ENCODE data around the gene UCKL1. TPM values are rescaled to one million over a fixed set of nuclear protein-coding genes. Genes with fewer than 3 reads are reported as not detected.
"Not testable (repeated sequence)": the region's sequence is repeated elsewhere in the genome, so short reads cannot be mapped to it uniquely, and the experiment has no call there.

UCKL1 gene
- total and polyA plus RNA-seq, 2 donors, result 21.2 to 51.8 TPM

DNA sequence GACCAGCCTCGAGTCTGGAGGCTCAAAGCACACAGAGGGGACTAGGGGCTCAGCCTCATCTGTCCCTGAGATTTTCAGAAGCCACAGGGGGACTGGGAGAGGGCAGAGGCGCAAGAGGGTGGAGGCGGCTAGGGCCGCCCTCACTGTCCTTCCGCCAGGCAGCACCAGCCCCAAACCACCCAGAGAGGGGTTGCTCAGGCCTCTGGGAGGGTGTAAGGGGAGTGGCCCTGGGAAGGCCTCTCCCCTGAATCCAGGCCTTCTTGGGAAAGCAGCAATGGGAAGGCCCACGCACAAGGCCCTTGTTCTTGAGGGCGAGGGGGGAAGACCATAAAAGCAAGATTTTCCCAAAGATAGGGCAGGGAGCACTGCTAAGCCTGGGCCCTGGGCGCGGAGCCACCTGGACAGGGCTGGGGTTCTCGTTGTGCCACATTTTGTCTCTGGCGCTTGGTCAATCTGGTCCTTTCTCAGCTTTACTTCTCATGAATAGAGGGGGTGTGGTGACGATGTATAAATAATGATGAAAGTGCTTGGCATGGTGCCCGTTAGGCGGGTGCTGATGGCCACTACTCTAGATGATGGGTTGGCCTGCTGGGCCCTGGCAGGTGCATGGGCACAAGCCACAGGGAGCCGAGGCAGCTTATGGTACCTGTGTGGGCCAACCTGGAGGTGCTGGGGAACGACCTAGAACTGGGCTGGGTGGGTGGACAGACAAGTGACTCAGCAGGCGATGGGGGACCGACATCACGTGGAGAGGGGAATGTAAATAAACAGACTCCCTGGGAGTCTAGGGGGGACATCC is 18.4 kb upstream of the UCKL1 start:
- 93% methylated on average over 19 of the region's 19 CpGs for WGBS
- DNase-seq (ENCODE audit: low read depth in 6 of 9, low spot score in 9 of 9), result no peak
- Histone ChIP-seq H3K4me3 (ENCODE audit: low read length in 2 of 2) (no peak overlapping the region), H3K9me3 (ENCODE audit: control insufficient read depth in 2 of 2, insufficient read depth in 1 of 2, low read length in 1 of 2) (peaks cover 0 to 2% of the 10 kb centered on the region in 2 donors), H3K4me1 (ENCODE audit: control insufficient read depth in 2 of 2, insufficient read depth in 2 of 2, low read length in 2 of 2) (peaks cover 9 to 44% of the 10 kb centered on the region in 2 donors), H3K36me3 (ENCODE audit: control insufficient read depth in 2 of 2, insufficient read depth in 2 of 2, low read length in 1 of 2) (peaks cover 9% of the 10 kb centered on the region in 2 donors), H3K27ac (ENCODE audit: low read depth in 1 of 2, low read length in 1 of 2) (peak overlapping the region in 1 of 2 donors; percentile 26), H3K27me3 (ENCODE audit: control insufficient read depth in 2 of 2, insufficient read depth in 1 of 2, low read length in 1 of 2) (peaks cover 2 to 17% of the 10 kb centered on the region in 2 donors)

DNA sequence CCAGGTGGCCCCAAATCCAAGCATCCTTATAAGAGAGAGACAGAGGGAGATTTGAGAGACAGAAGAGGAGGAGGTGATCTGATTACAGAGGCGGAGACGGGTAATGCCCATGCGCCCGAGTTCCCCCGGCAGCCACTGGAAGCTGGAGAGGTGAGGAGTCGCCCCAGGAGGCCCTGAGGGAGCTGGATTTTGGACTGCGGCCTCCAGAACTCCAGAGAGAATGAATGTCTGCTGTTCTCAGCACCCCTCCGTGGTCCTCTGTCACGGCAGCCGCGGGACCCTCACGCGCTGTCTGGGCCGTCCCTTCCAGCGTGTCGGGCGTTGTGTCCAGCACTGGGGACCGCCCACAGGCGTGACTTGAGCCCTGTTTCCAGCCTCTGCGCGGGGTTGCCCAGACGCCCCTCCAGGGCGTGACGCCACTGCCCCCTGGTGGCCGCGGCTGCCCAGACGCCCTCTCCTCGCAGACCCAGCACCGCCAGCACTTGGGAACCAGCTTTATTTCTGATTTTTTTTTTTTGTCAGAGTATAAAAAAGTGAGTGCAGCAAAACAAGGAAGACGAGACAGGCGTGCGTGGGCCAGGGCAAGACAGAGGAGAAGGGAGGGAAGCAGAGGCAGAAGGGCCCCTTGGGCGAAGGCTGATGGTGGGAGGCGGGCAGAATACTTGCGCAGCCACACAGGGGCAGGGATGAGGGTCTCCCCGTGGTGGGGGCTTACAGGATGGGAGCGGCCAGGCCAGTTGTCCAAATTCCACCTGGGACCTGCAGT is 17.6 kb upstream of the UCKL1 start:
- Histone ChIP-seq H3K27me3 (ENCODE audit: control insufficient read depth in 2 of 2, insufficient read depth in 1 of 2, low read length in 1 of 2) (peaks cover 2 to 13% of the 10 kb centered on the region in 2 donors), H3K9me3 (ENCODE audit: control insufficient read depth in 2 of 2, insufficient read depth in 1 of 2, low read length in 1 of 2) (peaks cover 0 to 2% of the 10 kb centered on the region in 2 donors), H3K27ac (ENCODE audit: low read depth in 1 of 2, low read length in 1 of 2) (peak overlapping the region in 1 of 2 donors; percentile 3), H3K36me3 (ENCODE audit: control insufficient read depth in 2 of 2, insufficient read depth in 2 of 2, low read length in 1 of 2) (peaks cover 9% of the 10 kb centered on the region in 2 donors), H3K4me3 (ENCODE audit: low read length in 2 of 2) (no peak overlapping the region), H3K4me1 (ENCODE audit: control insufficient read depth in 2 of 2, insufficient read depth in 2 of 2, low read length in 2 of 2) (peaks cover 13 to 44% of the 10 kb centered on the region in 2 donors)
- DNase-seq (ENCODE audit: low read depth in 6 of 9, low spot score in 9 of 9), result peak in 3 of 9 donors; percentile 65 to 83 (median 75)
- 29% methylated on average over 37 of the region's 37 CpGs for WGBS

DNA sequence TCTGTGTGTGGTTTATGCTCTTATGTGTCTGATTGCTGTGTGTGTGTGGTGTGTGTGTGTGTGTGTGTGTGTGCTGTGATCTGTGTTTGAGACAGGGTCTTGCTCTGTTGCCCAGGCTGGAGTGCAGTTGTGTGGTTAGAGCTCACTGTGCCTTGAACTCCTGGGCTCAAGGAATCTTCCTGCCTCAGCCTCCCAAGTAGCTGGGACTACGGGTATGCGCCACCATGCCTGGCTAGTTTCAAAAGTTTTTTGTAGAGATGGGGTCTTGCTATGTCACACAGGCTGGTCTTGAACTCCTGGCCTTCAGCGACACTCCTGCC is 16.9 kb upstream of the UCKL1 start:
- Histone ChIP-seq H3K9me3 (ENCODE audit: control insufficient read depth in 2 of 2, insufficient read depth in 1 of 2, low read length in 1 of 2) (peaks cover 0 to 2% of the 10 kb centered on the region in 2 donors), H3K4me1 (ENCODE audit: control insufficient read depth in 2 of 2, insufficient read depth in 2 of 2, low read length in 2 of 2) (peaks cover 14 to 44% of the 10 kb centered on the region in 2 donors), H3K27ac (ENCODE audit: low read depth in 1 of 2, low read length in 1 of 2) (no peak overlapping the region), H3K27me3 (ENCODE audit: control insufficient read depth in 2 of 2, insufficient read depth in 1 of 2, low read length in 1 of 2) (peaks cover 2 to 6% of the 10 kb centered on the region in 2 donors), H3K4me3 (ENCODE audit: low read length in 2 of 2) (no peak overlapping the region), H3K36me3 (ENCODE audit: control insufficient read depth in 2 of 2, insufficient read depth in 2 of 2, low read length in 1 of 2) (peaks cover 9% of the 10 kb centered on the region in 2 donors)
- DNase-seq (ENCODE audit: low read depth in 6 of 9, low spot score in 9 of 9), result no peak
- WGBS, result 98% methylated on average over 3 of the region's 3 CpGs

DNA sequence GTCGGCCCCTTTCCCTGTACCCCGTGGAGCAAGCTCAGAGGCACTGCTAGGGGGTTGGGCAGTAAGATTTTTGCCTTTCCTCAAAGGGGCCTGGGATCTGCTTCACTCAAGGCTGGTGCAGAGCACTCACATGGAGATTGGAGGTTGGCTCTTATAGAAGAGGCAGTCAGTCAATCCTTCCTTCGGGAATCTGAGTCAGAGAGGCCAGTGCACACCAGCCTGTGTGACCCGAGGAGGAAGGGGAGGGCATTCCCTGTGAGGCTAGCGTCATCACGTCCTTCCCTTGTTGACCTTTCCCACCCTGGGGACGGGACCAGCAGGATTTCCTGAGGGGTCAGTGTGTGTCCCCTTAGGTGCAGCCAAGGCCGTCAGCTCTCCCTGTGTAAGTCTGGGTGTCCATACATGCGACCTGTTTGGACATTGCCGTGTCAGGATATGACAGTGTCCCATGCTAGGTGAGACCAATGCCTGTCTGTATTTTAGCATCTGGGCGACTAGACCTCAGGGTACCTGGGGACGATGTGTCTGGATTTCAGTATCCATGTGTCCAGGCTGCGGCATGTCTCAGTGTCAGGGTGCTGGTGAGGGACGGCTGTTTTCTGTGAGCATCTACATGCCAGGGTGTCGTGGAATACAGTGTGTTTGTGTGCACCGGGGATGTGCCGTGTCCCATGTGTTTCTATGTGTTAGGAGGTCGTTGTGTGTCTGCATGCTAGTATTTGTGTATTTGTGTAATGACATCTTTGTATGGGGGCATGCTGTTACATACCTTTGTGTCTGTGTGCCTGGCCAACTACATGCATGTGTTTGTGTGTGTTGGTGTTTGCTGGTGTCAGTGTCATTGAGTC is 16.3 kb upstream of the UCKL1 start:
- Histone ChIP-seq H3K4me3 (ENCODE audit: low read length in 2 of 2) (no peak overlapping the region), H3K4me1 (ENCODE audit: control insufficient read depth in 2 of 2, insufficient read depth in 2 of 2, low read length in 2 of 2) (peaks cover 14 to 39% of the 10 kb centered on the region in 2 donors), H3K27me3 (ENCODE audit: control insufficient read depth in 2 of 2, insufficient read depth in 1 of 2, low read length in 1 of 2) (peaks cover 2 to 5% of the 10 kb centered on the region in 2 donors), H3K36me3 (ENCODE audit: control insufficient read depth in 2 of 2, insufficient read depth in 2 of 2, low read length in 1 of 2) (peaks cover 9 to 15% of the 10 kb centered on the region in 2 donors), H3K9me3 (ENCODE audit: control insufficient read depth in 2 of 2, insufficient read depth in 1 of 2, low read length in 1 of 2) (peaks cover 0 to 2% of the 10 kb centered on the region in 2 donors), H3K27ac (ENCODE audit: low read depth in 1 of 2, low read length in 1 of 2) (no peak overlapping the region)
- DNase-seq (ENCODE audit: low read depth in 6 of 9, low spot score in 9 of 9), result no peak
- WGBS, result 77% methylated on average over 18 of the region's 18 CpGs

DNA sequence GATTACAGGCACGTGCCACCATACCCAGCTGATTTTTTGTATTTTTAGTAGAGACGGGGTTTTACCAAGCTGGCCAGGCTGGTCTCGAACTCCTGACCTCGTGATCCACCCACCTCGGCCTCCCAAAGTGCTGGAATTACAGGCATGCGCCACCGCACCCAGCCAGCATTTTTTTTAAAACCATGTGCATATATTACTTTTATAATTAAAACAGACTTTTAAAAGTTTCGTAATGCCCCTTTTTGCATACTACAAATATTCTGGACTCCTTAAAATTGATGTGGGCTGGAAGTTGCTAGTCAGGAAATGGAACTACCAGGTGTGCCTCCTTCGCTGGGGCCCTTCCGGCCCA is 15.7 kb upstream of the UCKL1 start:
- Histone ChIP-seq H3K4me1 (ENCODE audit: control insufficient read depth in 2 of 2, insufficient read depth in 2 of 2, low read length in 2 of 2) (peaks cover 14 to 36% of the 10 kb centered on the region in 2 donors), H3K36me3 (ENCODE audit: control insufficient read depth in 2 of 2, insufficient read depth in 2 of 2, low read length in 1 of 2) (peaks cover 10 to 19% of the 10 kb centered on the region in 2 donors)
- not testable (repeated sequence) for H3K4me3 ChIP-seq (ENCODE audit: low read length in 2 of 2); DNase-seq (ENCODE audit: low read depth in 6 of 9, low spot score in 9 of 9); H3K27ac ChIP-seq (ENCODE audit: low read depth in 1 of 2, low read length in 1 of 2); H3K9me3 ChIP-seq (ENCODE audit: control insufficient read depth in 2 of 2, insufficient read depth in 1 of 2, low read length in 1 of 2); H3K27me3 ChIP-seq (ENCODE audit: control insufficient read depth in 2 of 2, insufficient read depth in 1 of 2, low read length in 1 of 2)
- WGBS, result 78% methylated on average over 10 of the region's 10 CpGs

DNA sequence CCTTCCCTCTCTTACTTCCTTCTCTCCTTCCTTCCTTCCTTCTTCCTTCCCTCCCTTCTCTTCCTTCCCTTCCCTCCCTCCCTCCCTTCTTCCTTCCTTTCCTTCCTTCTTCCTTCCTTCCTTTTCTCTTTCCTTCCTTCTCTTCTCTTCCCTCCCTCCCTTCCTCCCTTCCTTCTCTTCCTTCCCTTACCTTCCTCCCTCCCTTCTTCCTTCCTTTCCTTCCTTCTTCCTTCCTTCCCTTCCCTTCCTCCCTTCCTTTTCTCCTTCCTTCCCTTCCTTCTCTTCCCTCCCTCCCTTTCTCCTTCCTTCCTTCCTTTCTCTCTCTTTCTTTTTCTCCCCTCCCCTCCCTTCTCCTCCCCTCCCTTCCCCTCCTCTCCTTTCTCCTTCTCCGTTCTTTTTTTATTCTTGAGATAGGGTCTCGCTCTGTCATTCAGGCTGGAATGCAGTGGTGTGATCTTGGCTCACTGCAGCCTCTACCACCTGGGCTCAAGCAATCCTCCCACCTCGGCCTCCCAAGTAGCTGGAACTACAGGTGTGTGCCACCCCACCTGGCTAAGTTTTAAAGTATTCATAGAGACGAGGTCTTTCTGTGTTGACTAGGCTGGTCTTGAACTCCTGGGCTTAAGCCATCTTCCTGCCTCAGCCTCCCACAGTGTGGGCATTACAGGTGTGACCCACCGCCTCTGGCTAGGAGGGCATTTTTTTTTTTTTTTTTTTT is 14.7 kb upstream of the UCKL1 start:
- no peak overlapping the region for H3K27ac ChIP-seq (ENCODE audit: low read depth in 1 of 2, low read length in 1 of 2)
- 95% methylated on average over 5 of the region's 5 CpGs for WGBS
- no peak overlapping the region for H3K4me3 ChIP-seq (ENCODE audit: low read length in 2 of 2)
- DNase-seq (ENCODE audit: low read depth in 6 of 9, low spot score in 9 of 9), result no peak
- H3K36me3 ChIP-seq (ENCODE audit: control insufficient read depth in 2 of 2, insufficient read depth in 2 of 2, low read length in 1 of 2), result peaks cover 20 to 28% of the 10 kb centered on the region in 2 donors
- H3K4me1 ChIP-seq (ENCODE audit: control insufficient read depth in 2 of 2, insufficient read depth in 2 of 2, low read length in 2 of 2), result peaks cover 14 to 32% of the 10 kb centered on the region in 2 donors
- H3K27me3 ChIP-seq (ENCODE audit: control insufficient read depth in 2 of 2, insufficient read depth in 1 of 2, low read length in 1 of 2), result peaks cover 2 to 5% of the 10 kb centered on the region in 2 donors
- H3K9me3 ChIP-seq (ENCODE audit: control insufficient read depth in 2 of 2, insufficient read depth in 1 of 2, low read length in 1 of 2), result peaks cover 0 to 4% of the 10 kb centered on the region in 2 donors

DNA sequence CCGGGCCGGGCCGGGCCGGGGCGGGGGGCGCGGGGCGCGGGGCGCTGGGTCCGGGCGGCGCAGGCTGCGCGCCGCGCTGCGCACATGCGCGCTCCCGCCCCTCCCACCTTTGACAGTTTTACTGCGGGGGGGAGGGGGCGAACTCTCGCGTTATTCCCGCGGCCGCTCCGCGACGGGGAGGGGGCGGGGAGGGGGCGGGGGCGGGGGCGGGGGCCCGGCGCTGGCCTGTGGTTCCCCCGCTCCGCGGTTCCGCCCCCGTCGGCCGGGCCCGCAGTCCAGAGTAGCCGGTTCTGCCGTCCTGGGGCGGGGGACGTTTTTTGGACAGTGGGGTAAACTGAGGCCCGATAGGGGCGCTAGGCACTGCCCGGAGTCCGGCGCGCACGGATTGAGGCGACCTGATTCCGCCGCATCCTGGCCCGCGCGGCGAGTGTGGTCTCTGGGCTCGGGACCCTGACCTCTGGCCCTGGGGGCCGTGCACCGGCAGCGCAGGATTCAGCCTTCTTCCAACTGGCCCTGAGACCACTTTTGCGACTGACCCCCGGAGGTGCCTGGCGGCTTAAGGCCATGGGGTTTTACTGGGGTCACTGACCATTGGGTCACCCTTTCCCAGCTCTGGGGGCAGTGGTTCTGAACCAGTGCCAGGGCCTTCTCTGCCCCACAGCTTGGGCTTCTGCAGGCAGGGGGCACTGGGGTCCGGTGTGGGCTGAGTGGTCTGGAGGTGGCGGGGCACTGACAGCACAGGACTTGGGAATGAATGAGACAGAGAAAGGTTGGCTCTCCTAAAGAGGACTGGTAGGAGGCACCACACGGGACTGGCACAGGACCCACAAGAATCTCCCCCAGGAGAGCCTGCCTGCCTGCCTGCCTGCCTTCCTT is 13.9 kb upstream of the UCKL1 start, which contains the start of gene ZNF512B:
TSS of gene ZNF512B (minus strand) at position 93 of the 876 bp plus-strand sequence. CDS start 1,980 bp downstream, outside the sequence.
- H3K36me3 ChIP-seq (ENCODE audit: control insufficient read depth in 2 of 2, insufficient read depth in 2 of 2, low read length in 1 of 2), result peaks cover 17 to 22% of the 10 kb centered on the region in 2 donors
- 6% methylated on average over 70 of the region's 73 CpGs for WGBS
- H3K9me3 ChIP-seq (ENCODE audit: control insufficient read depth in 2 of 2, insufficient read depth in 1 of 2, low read length in 1 of 2), result peaks cover 0 to 4% of the 10 kb centered on the region in 2 donors
- H3K4me1 ChIP-seq (ENCODE audit: control insufficient read depth in 2 of 2, insufficient read depth in 2 of 2, low read length in 2 of 2), result peaks cover 14 to 32% of the 10 kb centered on the region in 2 donors
- DNase-seq (ENCODE audit: low read depth in 6 of 9, low spot score in 9 of 9), result peak in 3 of 9 donors; percentile 66 to 71 (median 66)
- H3K27ac ChIP-seq (ENCODE audit: low read depth in 1 of 2, low read length in 1 of 2), result peak within 1 kb of the TSS in 1 of 2 donors; percentile 65
- H3K4me3 ChIP-seq (ENCODE audit: low read length in 2 of 2), result peak within 1 kb of the TSS; percentile 63 to 83
- H3K27me3 ChIP-seq (ENCODE audit: control insufficient read depth in 2 of 2, insufficient read depth in 1 of 2, low read length in 1 of 2), result peaks cover 2 to 5% of the 10 kb centered on the region in 2 donors
